Measurements from ENCODE around the gene YPEL1.

- TF ChIP-seq CTCF (IDR thresholded peaks at IDR 0.05; ENCODE audit: low read length) (no peak), EZH2 (IDR thresholded peaks at IDR 0.05; ENCODE audit: borderline replicate concordance, low read length) (no peak)
Measured at GRCh38 chr22:21707677-21708076, 27.9 kb downstream of the YPEL1 start.

Data from OCI-LY1 (cell line).